A673 (cell line): ENCODE results near the gene FGF12. TPM values are rescaled to one million over a fixed set of nuclear protein-coding genes. Genes with fewer than 3 reads are reported as not detected.

Experiments used
- BruUV-seq: library from RNA; stranded (reverse); fragments of 400-500 nt; replicated peaks from 2 replicates; lab custom pipeline; 2021; lab: Mats Ljungman, UMichigan
- CTCF ChIA-PET: fragments of 300-600 bp; sonication (Branson Sonifier 250); formaldehyde crosslinking; loops from one replicate; lab custom pipeline; 2022; ENCODE audit warnings: antibody characterized with exemption; lab: Charles Lee
- POLR2A ChIA-PET: fragments of 300-600 bp; sonication (Branson Sonifier 250); formaldehyde crosslinking; loops from one replicate; lab custom pipeline; 2022; ENCODE audit warnings: antibody characterized with exemption; ENCODE audit not compliant: low non-redundant PET; lab: Charles Lee
- DNase-seq: peaks from one replicate; pipeline ENCODE4 v3.0.0-alpha.2; 2015; ENCODE audit warnings: low spot score
- H3K27ac ChIP-seq: fragments of 200-600 bp; sonication (generic); 2 replicates; pipeline ENCODE4 v1.5.1; 2016; ENCODE audit warnings: mixed run types, low read depth, mild to moderate bottlenecking, mixed read lengths, antibody characterized with exemption, low read length; ENCODE audit not compliant: poor library complexity, severe bottlenecking
- H3K27me3 ChIP-seq: fragments of 200-600 bp; sonication (generic); replicated peaks from 2 replicates; pipeline ENCODE4 v1.6.1; 2017; ENCODE audit warnings: mixed run types, low read depth, mild to moderate bottlenecking, mixed read lengths, antibody characterized with exemption, low read length; ENCODE audit not compliant: insufficient read depth, poor library complexity
- H3K36me3 ChIP-seq: fragments of 200-600 bp; sonication (generic); 2 replicates; pipeline ENCODE4 v1.6.1; 2016; ENCODE audit warnings: mixed run types, mild to moderate bottlenecking, mixed read lengths, antibody characterized with exemption, low read length; ENCODE audit not compliant: insufficient read depth, poor library complexity, severe bottlenecking
- H3K4me1 ChIP-seq: fragments of 200-600 bp; sonication (generic); 2 replicates; pipeline ENCODE4 v1.6.1; 2017; ENCODE audit warnings: mixed run types, mild to moderate bottlenecking, mixed read lengths, antibody characterized with exemption, low read length; ENCODE audit not compliant: insufficient read depth, poor library complexity, severe bottlenecking
- H3K4me3 ChIP-seq: fragments of 200-600 bp; sonication (generic); 2 replicates; pipeline ENCODE4 v1.5.1; 2016; ENCODE audit warnings: low read depth, mixed run types, mild to moderate bottlenecking, mixed read lengths, low read length; ENCODE audit not compliant: poor library complexity, severe bottlenecking
- H3K9me3 ChIP-seq: fragments of 200-600 bp; sonication (generic); 2 replicates; pipeline ENCODE4 v1.6.1; 2016; ENCODE audit warnings: mixed run types, low read depth, mild to moderate bottlenecking, mixed read lengths, antibody characterized with exemption, low read length; ENCODE audit not compliant: poor library complexity, severe bottlenecking
- EZH2 ChIP-seq: fragments of 200-600 bp; sonication (generic); IDR thresholded peaks from 2 replicates; pipeline ENCODE4 v1.6.1; 2017; ENCODE audit warnings: borderline replicate concordance, low read depth, mild to moderate bottlenecking, mixed read lengths, antibody characterized with exemption, low read length; ENCODE audit not compliant: poor library complexity, severe bottlenecking
- intact Hi-C: fragments of 100-400 bp; cut with micrococcal nuclease; formaldehyde crosslinking; loops from one replicate; pipeline ENCODE4 v1.10.0; 2022; ENCODE audit not compliant: unreplicated experiment
- total RNA-seq: library from RNA; stranded (reverse); gene quantifications from 2 replicates; pipeline ENCODE4 v1.2.3, GENCODE V29; 2021
- TF ChIP-seq, protein P1 (sequence below): fragments of 300-800, 200-600 bp; sonication (generic); conservative IDR thresholded peaks from 2 replicates; pipeline ENCODE4 v1.5.1; 2017; ENCODE audit warnings: low read depth, mild to moderate bottlenecking, antibody characterized with exemption, low read length, moderate library complexity, mixed read lengths

The FGF12 gene
- total RNA-seq, 1 experiment from 2014 or later, result 2.3 TPM

- BruUV-seq, result no TSS peak
- Histone ChIP-seq H3K36me3 (no peaks in the 10 kb centered on the region), H3K9me3 (no peaks in the 10 kb centered on the region), H3K4me1 (no peaks in the 10 kb centered on the region), H3K27ac (no peak overlapping the region), H3K4me3 (no peak overlapping the region), H3K27me3 (no peaks in the 10 kb centered on the region)
- TF ChIP-seq EZH2, result no peak
- TF ChIP-seq, protein P1, sequence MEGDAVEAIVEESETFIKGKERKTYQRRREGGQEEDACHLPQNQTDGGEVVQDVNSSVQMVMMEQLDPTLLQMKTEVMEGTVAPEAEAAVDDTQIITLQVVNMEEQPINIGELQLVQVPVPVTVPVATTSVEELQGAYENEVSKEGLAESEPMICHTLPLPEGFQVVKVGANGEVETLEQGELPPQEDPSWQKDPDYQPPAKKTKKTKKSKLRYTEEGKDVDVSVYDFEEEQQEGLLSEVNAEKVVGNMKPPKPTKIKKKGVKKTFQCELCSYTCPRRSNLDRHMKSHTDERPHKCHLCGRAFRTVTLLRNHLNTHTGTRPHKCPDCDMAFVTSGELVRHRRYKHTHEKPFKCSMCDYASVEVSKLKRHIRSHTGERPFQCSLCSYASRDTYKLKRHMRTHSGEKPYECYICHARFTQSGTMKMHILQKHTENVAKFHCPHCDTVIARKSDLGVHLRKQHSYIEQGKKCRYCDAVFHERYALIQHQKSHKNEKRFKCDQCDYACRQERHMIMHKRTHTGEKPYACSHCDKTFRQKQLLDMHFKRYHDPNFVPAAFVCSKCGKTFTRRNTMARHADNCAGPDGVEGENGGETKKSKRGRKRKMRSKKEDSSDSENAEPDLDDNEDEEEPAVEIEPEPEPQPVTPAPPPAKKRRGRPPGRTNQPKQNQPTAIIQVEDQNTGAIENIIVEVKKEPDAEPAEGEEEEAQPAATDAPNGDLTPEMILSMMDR, result peak; percentile 90
- peak; percentile 73 for DNase-seq
- intact Hi-C loops, result loop anchor here (2.0 kb wide), 1 partner anchor 314 kb away; no protein-coding TSS in a partner anchor
- ChIA-PET CTCF (interaction anchor here (0.7 kb wide), 1 partner anchor 314 kb away, joined by 3 read pairs; no protein-coding TSS in a partner anchor), POLR2A (no interaction called here)
Observed at GRCh38 chr3:192130534-192131132, 596.7 kb downstream of the FGF12 start.

DNA sequence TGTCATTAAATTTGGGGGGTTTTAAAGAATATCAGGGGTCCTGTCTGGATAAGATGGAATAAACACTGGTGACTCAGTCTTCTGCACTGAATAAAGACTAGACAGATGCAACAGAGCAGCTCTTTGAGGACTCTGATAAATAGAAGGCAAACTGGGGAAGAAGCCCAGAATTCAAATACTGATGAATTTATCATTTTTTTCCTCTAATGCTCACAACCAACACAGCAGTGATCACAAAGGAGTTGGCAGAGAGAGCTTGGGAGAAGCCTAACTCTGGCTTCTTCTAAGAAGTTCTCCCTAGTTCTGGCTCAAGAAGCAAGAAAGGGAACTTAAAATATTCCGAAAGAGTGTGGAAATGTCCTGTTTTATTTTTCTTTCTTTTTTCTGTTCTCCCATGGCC is 597.8 kb downstream of the FGF12 start:
- H3K36me3 ChIP-seq, result no peaks in the 10 kb centered on the region
- intact Hi-C loops, result no loop called here
- H3K27me3 ChIP-seq, result no peaks in the 10 kb centered on the region
- no peaks in the 10 kb centered on the region for H3K4me1 ChIP-seq
- TF ChIP-seq, protein P1, result no peak
- TF ChIP-seq EZH2, result no peak
- no peak for DNase-seq
- no peak overlapping the region for H3K27ac ChIP-seq
- H3K9me3 ChIP-seq, result no peaks in the 10 kb centered on the region
- no peak overlapping the region for H3K4me3 ChIP-seq
- ChIA-PET CTCF (no interaction called here), POLR2A (no interaction called here)
- BruUV-seq, result no TSS peak

DNA sequence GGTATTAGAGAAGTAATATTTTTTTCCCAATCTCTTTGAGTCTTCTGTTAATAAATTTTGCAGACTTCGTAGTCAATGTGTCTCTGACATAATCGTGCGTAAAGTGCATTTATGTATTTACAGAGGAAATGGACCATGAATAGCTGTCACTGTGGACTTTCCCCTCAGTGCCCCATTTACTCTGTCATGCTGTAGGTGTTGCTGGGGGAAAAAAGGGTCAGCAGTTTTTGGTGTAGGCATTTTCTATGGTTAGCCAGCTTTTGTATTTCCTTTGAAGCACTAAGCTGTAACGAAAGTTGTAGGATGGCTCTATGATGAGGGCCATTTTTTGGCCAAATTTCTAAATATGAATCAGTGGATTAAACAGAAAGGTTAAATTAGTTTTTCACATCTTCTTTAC is 598.4 kb downstream of the FGF12 start:
- POLR2A ChIA-PET, result no interaction called here
- intact Hi-C loops, result no loop called here
- no TSS peak for BruUV-seq

More for the DNA sequence above, 598.4 kb downstream of the FGF12 start:
- peak; percentile 2 for DNase-seq
- Histone ChIP-seq H3K9me3 (no peaks in the 10 kb centered on the region), H3K36me3 (no peaks in the 10 kb centered on the region), H3K27ac (no peak overlapping the region), H3K4me1 (no peaks in the 10 kb centered on the region), H3K27me3 (no peaks in the 10 kb centered on the region), H3K4me3 (no peak overlapping the region)
- CTCF ChIA-PET, result no interaction called here
- TF ChIP-seq, protein P1, result no peak
- no peak for TF ChIP-seq EZH2
